Astrocyte (in vitro differentiated cells and primary cell): ENCODE results near the gene HOXA5.

ENCODE experiments used
- CTCF ChIP-seq: IDR thresholded peaks from 2 replicates; pipeline ENCODE4 v1.5.1; 2011; ENCODE audit warnings: low read depth, mild to moderate bottlenecking, inconsistent platforms, low read length, moderate library complexity; ENCODE audit not compliant: insufficient read depth
- EZH2 ChIP-seq: IDR thresholded peaks from 2 replicates; pipeline ENCODE4 v1.6.1; 2012; ENCODE audit warnings: mild to moderate bottlenecking, low read length, inconsistent platforms; ENCODE audit not compliant: insufficient read depth

GRCh38 chr7:27156508-27156898 is 13.0 kb upstream of the HOXA5 start, which contains the start of gene HOXA7:
- TF ChIP-seq CTCF = no peak
- TF ChIP-seq EZH2 = peak; percentile 55
